IMR-90 (cell line): ENCODE results near the gene TBX1.

Experiments
- CEBPB ChIP-seq: IDR thresholded peaks from 2 replicates; pipeline ENCODE4 v1.6.1; 2012; ENCODE audit warnings: low read depth, low read length, improper control_type of control experiment
- CHD1 ChIP-seq: IDR thresholded peaks from 2 replicates; pipeline ENCODE4 v1.6.1; 2012; ENCODE audit warnings: low read depth, low read length, improper control_type of control experiment
- FOS ChIP-seq: fragments of 150-350 bp; IDR thresholded peaks from 2 replicates; pipeline ENCODE4 v1.6.1; 2016; ENCODE audit warnings: low read depth, low read length
- MAFK ChIP-seq: IDR thresholded peaks from 2 replicates; pipeline ENCODE4 v1.6.1; 2012; ENCODE audit warnings: low read depth, low read length, improper control_type of control experiment
- MAZ ChIP-seq: IDR thresholded peaks from 2 replicates; pipeline ENCODE4 v1.6.1; 2012; ENCODE audit warnings: low read depth, mild to moderate bottlenecking, low read length, improper control_type of control experiment, moderate library complexity, borderline replicate concordance
- MXI1 ChIP-seq: IDR thresholded peaks from 2 replicates; pipeline ENCODE4 v1.6.1; 2012; ENCODE audit warnings: low read depth, mild to moderate bottlenecking, low read length, moderate library complexity, borderline replicate concordance
- NFE2L2 ChIP-seq: fragments of 150-350 bp; IDR thresholded peaks from 2 replicates; pipeline ENCODE4 v1.6.1; 2016; ENCODE audit warnings: low read depth, mild to moderate bottlenecking, low read length
- POLR2A ChIP-seq: IDR thresholded peaks from 2 replicates; pipeline ENCODE4 v1.6.1; 2012; ENCODE audit warnings: mild to moderate bottlenecking, low read depth, low read length
- RAD21 ChIP-seq: IDR thresholded peaks from 2 replicates; pipeline ENCODE4 v1.6.1; 2012; ENCODE audit warnings: low read length, improper control_type of control experiment
- RFX5 ChIP-seq: IDR thresholded peaks from 2 replicates; pipeline ENCODE4 v1.8.0; 2012; ENCODE audit warnings: low read depth, mild to moderate bottlenecking, low read length, moderate library complexity
- SMC3 ChIP-seq: fragments of 150-350 bp; IDR thresholded peaks from 2 replicates; pipeline ENCODE4 v1.6.1; 2016; ENCODE audit warnings: low read depth, mild to moderate bottlenecking, antibody characterized with exemption, low read length, moderate library complexity
- TF ChIP-seq, protein P1 (sequence below): conservative IDR thresholded peaks from 2 replicates; pipeline ENCODE4 v1.5.1; 2012; ENCODE audit warnings: mild to moderate bottlenecking, low read depth, low read length, improper control_type of control experiment
- TF ChIP-seq, protein P2 (sequence below): fragments of 150-350 bp; IDR thresholded peaks from 2 replicates; pipeline ENCODE4 v1.6.1; 2016; ENCODE audit warnings: low read depth, mild to moderate bottlenecking, low read length, moderate library complexity, borderline replicate concordance
- TF ChIP-seq, protein P3 (sequence below): fragments of 150-350 bp; IDR thresholded peaks from 2 replicates; pipeline ENCODE4 v1.6.1; 2017; ENCODE audit warnings: mild to moderate bottlenecking, antibody characterized with exemption, low read length, low read depth

DNA sequence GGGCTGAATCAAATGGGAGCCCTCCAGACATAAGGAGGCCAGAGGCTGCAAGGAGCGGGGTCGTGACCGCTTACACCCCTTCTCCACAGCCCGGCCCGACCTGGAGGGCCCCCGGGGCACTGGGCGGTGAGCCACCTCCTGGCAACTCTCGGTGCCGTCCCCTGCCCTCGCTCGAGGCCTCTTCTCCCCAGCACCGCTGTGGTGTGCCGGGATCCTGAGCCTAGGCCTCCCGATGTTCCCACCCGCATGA, 37.7 kb upstream of the TBX1 start:
- TF ChIP-seq, protein P1, sequence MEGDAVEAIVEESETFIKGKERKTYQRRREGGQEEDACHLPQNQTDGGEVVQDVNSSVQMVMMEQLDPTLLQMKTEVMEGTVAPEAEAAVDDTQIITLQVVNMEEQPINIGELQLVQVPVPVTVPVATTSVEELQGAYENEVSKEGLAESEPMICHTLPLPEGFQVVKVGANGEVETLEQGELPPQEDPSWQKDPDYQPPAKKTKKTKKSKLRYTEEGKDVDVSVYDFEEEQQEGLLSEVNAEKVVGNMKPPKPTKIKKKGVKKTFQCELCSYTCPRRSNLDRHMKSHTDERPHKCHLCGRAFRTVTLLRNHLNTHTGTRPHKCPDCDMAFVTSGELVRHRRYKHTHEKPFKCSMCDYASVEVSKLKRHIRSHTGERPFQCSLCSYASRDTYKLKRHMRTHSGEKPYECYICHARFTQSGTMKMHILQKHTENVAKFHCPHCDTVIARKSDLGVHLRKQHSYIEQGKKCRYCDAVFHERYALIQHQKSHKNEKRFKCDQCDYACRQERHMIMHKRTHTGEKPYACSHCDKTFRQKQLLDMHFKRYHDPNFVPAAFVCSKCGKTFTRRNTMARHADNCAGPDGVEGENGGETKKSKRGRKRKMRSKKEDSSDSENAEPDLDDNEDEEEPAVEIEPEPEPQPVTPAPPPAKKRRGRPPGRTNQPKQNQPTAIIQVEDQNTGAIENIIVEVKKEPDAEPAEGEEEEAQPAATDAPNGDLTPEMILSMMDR: no peak
- TF ChIP-seq MAZ (no peak), RAD21 (no peak), POLR2A (no peak), SMC3 (no peak), NFE2L2 (no peak), CEBPB (no peak), RFX5 (no peak), MXI1 (no peak), CHD1 (no peak), MAFK (no peak), FOS (no peak)
- TF ChIP-seq, protein P2, sequence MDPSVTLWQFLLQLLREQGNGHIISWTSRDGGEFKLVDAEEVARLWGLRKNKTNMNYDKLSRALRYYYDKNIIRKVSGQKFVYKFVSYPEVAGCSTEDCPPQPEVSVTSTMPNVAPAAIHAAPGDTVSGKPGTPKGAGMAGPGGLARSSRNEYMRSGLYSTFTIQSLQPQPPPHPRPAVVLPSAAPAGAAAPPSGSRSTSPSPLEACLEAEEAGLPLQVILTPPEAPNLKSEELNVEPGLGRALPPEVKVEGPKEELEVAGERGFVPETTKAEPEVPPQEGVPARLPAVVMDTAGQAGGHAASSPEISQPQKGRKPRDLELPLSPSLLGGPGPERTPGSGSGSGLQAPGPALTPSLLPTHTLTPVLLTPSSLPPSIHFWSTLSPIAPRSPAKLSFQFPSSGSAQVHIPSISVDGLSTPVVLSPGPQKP: no peak
- TF ChIP-seq, protein P3, sequence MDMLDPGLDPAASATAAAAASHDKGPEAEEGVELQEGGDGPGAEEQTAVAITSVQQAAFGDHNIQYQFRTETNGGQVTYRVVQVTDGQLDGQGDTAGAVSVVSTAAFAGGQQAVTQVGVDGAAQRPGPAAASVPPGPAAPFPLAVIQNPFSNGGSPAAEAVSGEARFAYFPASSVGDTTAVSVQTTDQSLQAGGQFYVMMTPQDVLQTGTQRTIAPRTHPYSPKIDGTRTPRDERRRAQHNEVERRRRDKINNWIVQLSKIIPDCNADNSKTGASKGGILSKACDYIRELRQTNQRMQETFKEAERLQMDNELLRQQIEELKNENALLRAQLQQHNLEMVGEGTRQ: no peak
